Activated CD4-positive, alpha-beta T cell treated with anti-CD3 and anti-CD28 coated beads, Interleukin-10, Interleukin-2, amounts not matched to agents 100 ng/mL and 50 ng/mL, durations not matched to agents 16 hours and 8 hours (primary cell): ENCODE results near the gene SORCS2.

Experiments used
- DNase-seq: peaks from one replicate; pipeline ENCODE4 v3.0.0-alpha.2; 2020

SORCS2 gene

GRCh38 chr4:7648544-7649395, 456.4 kb downstream of the SORCS2 start:
- DNase-seq: no peak

GRCh38 chr4:7649411-7649740, 457.0 kb downstream of the SORCS2 start:
- no peak for DNase-seq

GRCh38 chr4:7649741-7650531, 457.6 kb downstream of the SORCS2 start:
- DNase-seq: peak; percentile 91

GRCh38 chr4:7650606-7651385, 458.5 kb downstream of the SORCS2 start:
- DNase-seq: peak; percentile 48

- no peak for DNase-seq
Observed at GRCh38 chr4:7651461-7651921, 459.2 kb downstream of the SORCS2 start.

GRCh38 chr4:7652006-7652405, 459.7 kb downstream of the SORCS2 start:
- DNase-seq: no peak

GRCh38 chr4:7652451-7652881, 460.1 kb downstream of the SORCS2 start:
- DNase-seq: no peak

GRCh38 chr4:7652906-7653305, 460.6 kb downstream of the SORCS2 start:
- no peak for DNase-seq

- DNase-seq: no peak
Observed at GRCh38 chr4:7653510-7654369, 461.4 kb downstream of the SORCS2 start.

GRCh38 chr4:7654550-7655445, 462.5 kb downstream of the SORCS2 start:
- DNase-seq: no peak

- no peak for DNase-seq
Observed at GRCh38 chr4:7655511-7656243, 463.3 kb downstream of the SORCS2 start.

- DNase-seq: no peak
Observed at GRCh38 chr4:7656244-7656800, 464.0 kb downstream of the SORCS2 start.

- no peak for DNase-seq
Observed at GRCh38 chr4:7657545-7658297, 465.4 kb downstream of the SORCS2 start.

GRCh38 chr4:7658341-7659204, 466.2 kb downstream of the SORCS2 start:
- no peak for DNase-seq

GRCh38 chr4:7659429-7660175, 467.3 kb downstream of the SORCS2 start:
- no peak for DNase-seq

GRCh38 chr4:7660176-7661039, 468.1 kb downstream of the SORCS2 start:
- no peak for DNase-seq
